Measurements from ENCODE around the gene SARDH.

DNA sequence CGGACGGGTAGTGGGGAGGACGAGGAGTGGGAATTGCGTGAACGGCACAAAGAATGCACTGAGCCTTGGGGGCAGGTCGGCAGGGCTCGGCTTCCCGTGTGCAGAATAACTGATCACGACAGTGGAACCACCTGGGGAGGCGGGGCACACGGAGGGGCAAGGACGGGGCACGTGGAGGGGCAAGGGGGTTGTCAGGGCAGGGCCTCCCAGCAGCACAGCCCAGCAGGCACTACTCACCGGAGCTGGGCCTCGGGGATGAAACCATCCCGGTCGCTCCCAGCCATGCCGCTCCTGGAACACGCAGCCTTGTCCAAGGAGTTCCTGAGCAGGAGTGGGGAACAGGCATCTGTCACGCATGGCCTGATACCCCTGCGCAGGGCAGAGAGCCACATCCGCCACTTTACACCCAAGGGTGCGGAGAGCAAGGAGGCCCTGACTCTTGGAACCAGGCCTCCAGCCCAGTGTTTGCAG lies 33.4 kb downstream of the SARDH start:
- TF ChIP-seq, protein P1, sequence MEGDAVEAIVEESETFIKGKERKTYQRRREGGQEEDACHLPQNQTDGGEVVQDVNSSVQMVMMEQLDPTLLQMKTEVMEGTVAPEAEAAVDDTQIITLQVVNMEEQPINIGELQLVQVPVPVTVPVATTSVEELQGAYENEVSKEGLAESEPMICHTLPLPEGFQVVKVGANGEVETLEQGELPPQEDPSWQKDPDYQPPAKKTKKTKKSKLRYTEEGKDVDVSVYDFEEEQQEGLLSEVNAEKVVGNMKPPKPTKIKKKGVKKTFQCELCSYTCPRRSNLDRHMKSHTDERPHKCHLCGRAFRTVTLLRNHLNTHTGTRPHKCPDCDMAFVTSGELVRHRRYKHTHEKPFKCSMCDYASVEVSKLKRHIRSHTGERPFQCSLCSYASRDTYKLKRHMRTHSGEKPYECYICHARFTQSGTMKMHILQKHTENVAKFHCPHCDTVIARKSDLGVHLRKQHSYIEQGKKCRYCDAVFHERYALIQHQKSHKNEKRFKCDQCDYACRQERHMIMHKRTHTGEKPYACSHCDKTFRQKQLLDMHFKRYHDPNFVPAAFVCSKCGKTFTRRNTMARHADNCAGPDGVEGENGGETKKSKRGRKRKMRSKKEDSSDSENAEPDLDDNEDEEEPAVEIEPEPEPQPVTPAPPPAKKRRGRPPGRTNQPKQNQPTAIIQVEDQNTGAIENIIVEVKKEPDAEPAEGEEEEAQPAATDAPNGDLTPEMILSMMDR (conservative IDR thresholded peaks at IDR 0.05), result no peak
- no peak for TF ChIP-seq EZH2 (IDR thresholded peaks at IDR 0.05; ENCODE audit: low read depth)

Data from PC-9 (cell line).